NCI-H82 treated with DMSO at 0.1 percent for 48 hours (cell line): ENCODE measurements around the gene CACNB4.

Source experiments
- DNase-seq: peaks from one replicate; lab custom pipeline; 2025; ENCODE audit not compliant: unreplicated experiment; lab: John Stamatoyannopoulos, UW

The CACNB4 gene

GRCh38 chr2:152089238-152089637 lies 9.6 kb downstream of the CACNB4 start:
- DNase-seq = no peak

GRCh38 chr2:152088006-152088405 lies 10.8 kb downstream of the CACNB4 start:
- no peak for DNase-seq

- DNase-seq = no peak
These were observed 12.6 kb downstream of the CACNB4 start for GRCh38 chr2:152086231-152086630.

GRCh38 chr2:152084076-152084475 lies 14.8 kb downstream of the CACNB4 start:
- no peak for DNase-seq

- no peak for DNase-seq
These were observed 15.5 kb downstream of the CACNB4 start for GRCh38 chr2:152083202-152083875.

- no peak for DNase-seq
These were observed 20.2 kb downstream of the CACNB4 start for GRCh38 chr2:152078662-152079061.

- DNase-seq = no peak
These were observed 20.8 kb downstream of the CACNB4 start for GRCh38 chr2:152078023-152078422.

- no peak for DNase-seq
These were observed 23.3 kb downstream of the CACNB4 start for GRCh38 chr2:152075461-152076050.

GRCh38 chr2:152072011-152072410 lies 26.8 kb downstream of the CACNB4 start:
- DNase-seq = no peak

GRCh38 chr2:152071518-152071917 lies 27.3 kb downstream of the CACNB4 start:
- DNase-seq = no peak

- DNase-seq = no peak
These were observed 27.8 kb downstream of the CACNB4 start for GRCh38 chr2:152071092-152071491.

- DNase-seq = no peak
These were observed 30.6 kb downstream of the CACNB4 start for GRCh38 chr2:152068226-152068625.

GRCh38 chr2:152067823-152068222 lies 31.0 kb downstream of the CACNB4 start:
- no peak for DNase-seq

- no peak for DNase-seq
These were observed 32.9 kb downstream of the CACNB4 start for GRCh38 chr2:152065945-152066344.

- no peak for DNase-seq
These were observed 34.8 kb downstream of the CACNB4 start for GRCh38 chr2:152064001-152064400.

GRCh38 chr2:152063325-152063924 lies 35.4 kb downstream of the CACNB4 start:
- DNase-seq = no peak

GRCh38 chr2:152062125-152063091 lies 36.4 kb downstream of the CACNB4 start:
- DNase-seq = no peak

- no peak for DNase-seq
These were observed 37.5 kb downstream of the CACNB4 start for GRCh38 chr2:152061383-152061782.

GRCh38 chr2:152058655-152059054 lies 40.2 kb downstream of the CACNB4 start:
- no peak for DNase-seq

GRCh38 chr2:152056418-152056817 lies 42.4 kb downstream of the CACNB4 start:
- DNase-seq = no peak

GRCh38 chr2:152055366-152056108 lies 43.3 kb downstream of the CACNB4 start:
- DNase-seq = no peak
